ENCODE data around the gene CLTCL1.
A peak's percentile ranks its signal among the peaks of the same experiment; 100 is the strongest.

The CLTCL1 gene

GRCh38 chr22:19242699-19243098, 48.8 kb downstream of the CLTCL1 start:
- DNase-seq: no peak

GRCh38 chr22:19241593-19241906, 50.0 kb downstream of the CLTCL1 start:
- DNase-seq: no peak

DNA sequence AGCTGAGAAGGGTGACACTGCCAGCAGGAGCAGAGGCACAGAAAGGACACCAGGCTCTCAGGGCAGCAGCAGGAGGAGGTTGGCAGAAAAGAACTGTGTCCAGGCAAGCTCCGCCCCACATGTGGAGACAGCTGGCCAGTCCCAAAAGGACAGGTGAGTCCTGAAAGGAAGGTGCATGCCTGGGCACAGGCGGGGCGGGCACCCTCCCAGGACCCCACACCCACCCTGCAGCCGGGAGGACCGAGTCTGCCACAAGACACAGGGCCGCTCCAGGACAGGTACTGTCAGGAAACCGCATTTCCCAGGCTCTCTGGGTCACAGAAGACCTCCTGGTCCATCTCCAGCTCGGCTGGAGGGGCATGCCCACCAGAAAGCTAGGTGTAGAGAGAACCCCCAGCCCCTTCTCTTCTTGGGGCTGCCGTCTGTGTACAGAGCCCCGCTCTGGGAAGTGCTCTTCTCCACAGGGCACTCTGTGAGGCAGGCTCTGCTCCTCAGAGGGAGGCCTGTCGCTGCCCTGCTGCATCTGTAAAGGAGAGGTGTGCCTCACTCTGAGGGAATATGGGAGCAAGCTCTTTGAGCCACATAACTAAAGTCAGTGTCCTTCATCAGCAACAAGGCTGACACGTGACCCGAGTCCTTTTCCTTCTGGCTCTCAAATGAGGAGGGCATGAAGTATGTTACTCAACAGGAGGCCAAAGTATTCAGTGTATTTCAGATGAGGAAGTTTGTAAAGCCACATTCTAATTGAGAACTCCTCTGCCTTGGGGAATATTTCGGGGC, 50.5 kb downstream of the CLTCL1 start:
- no peak for DNase-seq

DNA sequence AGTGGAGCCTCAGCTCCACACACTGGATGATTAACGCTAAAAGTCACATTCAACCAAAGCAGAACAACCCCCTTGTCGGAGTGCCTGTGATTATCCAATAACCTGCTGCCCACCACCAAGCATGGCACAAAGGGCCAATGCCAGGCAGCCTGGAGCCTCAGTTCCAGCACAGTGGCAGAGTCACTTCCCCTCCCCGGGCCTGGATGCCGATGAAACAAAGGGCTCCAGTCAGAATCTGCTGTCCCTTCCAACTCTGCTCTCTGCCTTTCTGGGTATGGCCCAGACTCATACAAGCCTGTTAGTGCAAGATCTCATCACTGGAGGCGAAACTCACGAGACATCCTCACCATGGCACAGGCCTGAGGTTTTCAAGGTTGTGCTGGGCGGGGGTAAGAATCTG, 52.1 kb downstream of the CLTCL1 start:
- no peak for DNase-seq

GRCh38 chr22:19238900-19239299, 52.6 kb downstream of the CLTCL1 start:
- DNase-seq: no peak

DNA sequence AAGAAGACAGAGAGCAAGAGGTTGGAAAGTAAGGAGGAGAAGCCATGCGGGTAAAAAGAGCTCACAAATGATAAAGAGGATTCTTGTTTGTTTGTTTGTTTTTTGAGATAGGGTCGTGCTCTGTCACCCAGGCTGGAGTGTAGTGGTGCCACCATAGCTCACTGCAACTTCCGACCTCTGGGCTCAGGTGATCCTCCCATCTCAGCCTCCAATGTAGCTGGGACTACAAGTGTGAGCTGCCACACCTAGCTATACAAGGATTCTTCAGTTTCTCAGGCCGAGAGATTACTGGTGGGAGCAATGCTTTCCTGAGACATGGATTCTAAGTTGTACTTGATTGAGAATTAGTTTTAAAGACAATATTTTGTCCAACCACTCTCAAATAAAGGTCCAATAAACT, 55.6 kb downstream of the CLTCL1 start:
- DNase-seq: no peak

GRCh38 chr22:19234126-19234896, 57.2 kb downstream of the CLTCL1 start:
- DNase-seq: no peak

- no peak for DNase-seq
These were observed 58.3 kb downstream of the CLTCL1 start for GRCh38 chr22:19233189-19233661.

GRCh38 chr22:19232623-19233022, 58.9 kb downstream of the CLTCL1 start:
- DNase-seq: peak; percentile 71

GRCh38 chr22:19231986-19232385, 59.5 kb downstream of the CLTCL1 start:
- DNase-seq: no peak

DNA sequence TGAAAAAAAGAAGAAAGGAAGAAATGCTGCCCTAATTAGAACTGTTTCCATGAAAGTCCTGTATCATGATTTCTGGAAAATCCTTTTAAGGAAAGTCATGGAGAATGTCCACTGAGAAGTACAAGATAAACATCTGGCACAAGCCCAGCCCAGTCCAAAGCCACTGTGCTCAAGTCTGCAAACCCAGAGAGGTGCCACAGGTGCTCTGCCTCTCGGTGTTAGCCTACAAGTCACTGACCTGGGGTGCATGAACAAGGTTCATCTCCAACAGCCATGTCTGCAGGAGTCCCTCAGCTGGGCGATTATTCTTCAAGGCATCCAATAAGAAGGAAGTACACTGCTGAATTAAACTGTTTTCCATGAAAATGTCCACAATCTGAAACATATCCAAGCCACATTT, 61.9 kb downstream of the CLTCL1 start:
- DNase-seq: no peak

DNA sequence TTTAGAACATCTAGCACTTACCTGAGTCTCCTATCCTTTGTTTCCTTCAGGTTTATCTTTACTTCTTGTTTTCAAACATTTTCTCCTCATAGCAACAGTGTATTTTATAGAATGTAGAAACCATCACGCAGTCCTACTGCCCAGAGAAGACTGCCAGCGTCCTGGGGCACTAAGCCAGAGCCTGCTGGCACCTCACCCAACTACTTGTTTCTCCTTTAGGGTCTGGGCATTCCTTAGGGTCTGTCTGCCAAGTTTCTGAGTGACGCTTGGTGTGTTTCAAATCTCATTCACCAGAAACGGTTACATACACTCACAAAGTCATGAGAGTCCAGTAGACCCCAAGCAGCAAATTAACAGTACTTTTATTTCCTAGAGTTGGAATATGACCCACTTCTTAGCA, 63.3 kb downstream of the CLTCL1 start:
- DNase-seq: no peak

GRCh38 chr22:19226428-19226827, 65.1 kb downstream of the CLTCL1 start:
- DNase-seq: no peak

- no peak for DNase-seq
These were observed 66.0 kb downstream of the CLTCL1 start for GRCh38 chr22:19225560-19225959.

DNA sequence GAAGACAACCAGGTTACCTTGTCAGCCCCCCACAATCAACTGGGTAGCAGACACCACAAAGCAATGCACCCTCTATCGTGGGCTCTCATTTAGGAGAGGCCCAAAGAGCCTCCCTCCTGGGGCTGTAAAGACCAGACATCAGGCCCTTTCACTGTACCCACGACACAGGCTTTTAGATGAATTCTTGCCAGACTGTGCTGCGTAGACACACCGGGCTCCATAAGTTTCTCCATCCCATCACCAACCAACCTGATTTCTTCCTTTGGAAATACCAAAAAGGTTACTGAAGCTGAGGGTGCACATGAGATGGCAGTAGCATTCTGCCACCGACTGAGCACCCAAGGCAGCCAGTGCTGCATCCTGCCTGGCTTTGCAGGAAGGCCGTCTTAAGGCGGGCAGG, 66.5 kb downstream of the CLTCL1 start:
- DNase-seq: no peak

DNA sequence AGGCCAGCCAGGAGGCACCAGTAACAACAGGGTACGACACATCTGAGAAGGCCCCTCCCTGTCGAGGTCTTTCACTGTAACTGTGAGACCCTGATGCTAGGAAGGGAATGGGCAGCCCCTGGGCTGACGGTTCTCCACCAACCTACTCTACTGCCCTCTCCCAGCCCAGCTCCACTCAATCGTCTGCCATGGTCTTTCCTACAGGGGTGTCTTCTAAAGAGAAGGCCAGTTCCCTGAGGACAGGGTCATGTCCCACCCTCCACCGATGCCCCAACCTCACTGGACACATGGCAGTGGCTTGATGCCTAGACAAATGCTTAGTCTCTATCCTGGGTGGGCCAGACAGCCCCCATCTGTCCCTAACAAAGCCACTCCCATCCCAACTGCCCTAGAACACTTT, 67.0 kb downstream of the CLTCL1 start:
- no peak for DNase-seq

DNA sequence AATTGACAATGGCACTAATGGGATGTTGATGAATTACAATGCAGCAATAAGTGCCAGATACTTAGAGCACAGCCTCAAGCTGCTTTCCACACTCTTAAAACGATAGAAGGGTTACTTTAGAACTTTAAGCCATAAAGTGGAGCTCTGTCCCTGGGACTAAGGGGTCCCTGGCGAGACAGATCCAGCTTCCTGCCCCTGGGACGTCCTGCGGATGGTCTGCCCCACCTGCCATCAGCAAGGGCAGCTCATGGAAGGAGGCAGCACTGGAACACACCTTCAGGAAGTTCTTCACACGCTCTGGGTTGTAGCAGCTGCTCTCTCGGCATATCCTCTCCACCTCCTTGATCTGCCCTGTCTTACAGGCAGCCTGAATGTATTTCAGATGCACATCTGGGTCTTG, 67.9 kb downstream of the CLTCL1 start:
- no peak for DNase-seq

GRCh38 chr22:19223110-19223509, 68.4 kb downstream of the CLTCL1 start:
- DNase-seq: no peak

GRCh38 chr22:19222242-19223005, 69.1 kb downstream of the CLTCL1 start:
- DNase-seq: no peak

DNA sequence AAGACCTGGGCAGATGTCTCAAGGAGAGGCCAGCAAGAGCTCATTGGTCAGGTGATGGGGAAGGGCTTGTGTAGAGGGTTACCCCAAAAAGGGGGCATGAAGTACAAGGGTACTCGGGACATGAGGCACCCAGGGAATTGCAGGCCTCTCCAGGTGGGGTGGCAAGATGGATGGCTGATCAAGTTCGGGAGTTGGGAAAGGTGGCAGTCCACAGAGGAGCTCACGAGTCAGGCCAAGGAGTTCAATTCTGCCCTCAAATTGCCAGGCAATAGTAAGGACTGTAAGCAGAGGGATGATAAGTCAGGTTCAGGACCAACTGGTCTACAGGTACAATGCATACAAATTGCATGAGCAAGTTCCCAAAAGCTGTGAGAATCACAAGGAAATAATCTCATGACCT, 70.7 kb downstream of the CLTCL1 start:
- no peak for DNase-seq

- DNase-seq: no peak
These were observed 72.8 kb downstream of the CLTCL1 start for GRCh38 chr22:19218541-19219233.

GRCh38 chr22:19216579-19216978, 74.9 kb downstream of the CLTCL1 start:
- DNase-seq: no peak

GRCh38 chr22:19215360-19215759, 76.2 kb downstream of the CLTCL1 start:
- no peak for DNase-seq

Measured in NCI-H1436 (cell line).